Left renal pelvis (tissue), 4 donors: Measurements from ENCODE around the gene ATP2A3. TPM values are rescaled to one million over a fixed set of nuclear protein-coding genes. Genes with fewer than 3 reads are reported as not detected.

Experiments
- DNase-seq, 4 donors: peaks; one replicate each; pipeline ENCODE4 v3.0.0-alpha.2; 2013; ENCODE audit warnings: low read depth in 4 of 4, low spot score in 3 of 4
- polyA plus RNA-seq, 4 donors: library from polyadenylated mRNA; unstranded; fragments of 120-200 nt; gene quantifications; one replicate each; pipeline ENCODE4 v1.2.1, GENCODE V29; 2013; ENCODE audit not compliant: insufficient read length in 4 of 4

Gene ATP2A3
- polyA plus RNA-seq, 4 donors = 3.1 to 7.0 (median 4.5) TPM

GRCh38 chr17:3893720-3894116 lies 70.5 kb downstream of the ATP2A3 start:
- DNase-seq = no peak

- peak in 2 of 4 donors; percentile 64 for DNase-seq
Observed at GRCh38 chr17:3893003-3893719, 71.1 kb downstream of the ATP2A3 start, which contains the start of gene CAMKK1. CAMKK1 (minus strand) TSS chr17:3893053; CDS start chr17:3885687, 7,366 bp downstream.

- no peak for DNase-seq
Observed at GRCh38 chr17:3892095-3892998, 71.9 kb downstream of the ATP2A3 start.

- no peak for DNase-seq
Observed at GRCh38 chr17:3891626-3892094, 72.6 kb downstream of the ATP2A3 start.

- DNase-seq = no peak
Observed at GRCh38 chr17:3890878-3891219, 73.4 kb downstream of the ATP2A3 start.

GRCh38 chr17:3890082-3890877 lies 74.0 kb downstream of the ATP2A3 start:
- no peak for DNase-seq

- no peak for DNase-seq
Observed at GRCh38 chr17:3889325-3890012, 74.8 kb downstream of the ATP2A3 start.

- peak in 2 of 4 donors; percentile 71 to 79 for DNase-seq
Observed at GRCh38 chr17:3888343-3889171, 75.7 kb downstream of the ATP2A3 start.

- DNase-seq = no peak
Observed at GRCh38 chr17:3887804-3888203, 76.4 kb downstream of the ATP2A3 start.

- DNase-seq = no peak
Observed at GRCh38 chr17:3887394-3887793, 76.8 kb downstream of the ATP2A3 start.

- DNase-seq = no peak
Observed at GRCh38 chr17:3886776-3887175, 77.5 kb downstream of the ATP2A3 start.

- DNase-seq = no peak
Observed at GRCh38 chr17:3885970-3886369, 78.3 kb downstream of the ATP2A3 start.

GRCh38 chr17:3885271-3885670 lies 79.0 kb downstream of the ATP2A3 start:
- DNase-seq = no peak

GRCh38 chr17:3884188-3884587 lies 80.0 kb downstream of the ATP2A3 start:
- DNase-seq = no peak

- DNase-seq = no peak
Observed at GRCh38 chr17:3882276-3882675, 82.0 kb downstream of the ATP2A3 start.

GRCh38 chr17:3880983-3881382 lies 83.3 kb downstream of the ATP2A3 start:
- DNase-seq = no peak

GRCh38 chr17:3879591-3880417 lies 84.4 kb downstream of the ATP2A3 start:
- DNase-seq = no peak

GRCh38 chr17:3879186-3879585 lies 85.1 kb downstream of the ATP2A3 start:
- DNase-seq = no peak

GRCh38 chr17:3877220-3877619 lies 87.0 kb downstream of the ATP2A3 start:
- no peak for DNase-seq
